IPS-18c (cell line): Measurements from ENCODE around the gene ATP6V0B.

Experiments
- H3K4me3 ChIP-seq: 2 replicates; pipeline ENCODE4 v1.7.0; 2013; ENCODE audit warnings: low read depth, mild to moderate bottlenecking, low read length, moderate library complexity; ENCODE audit not compliant: insufficient read depth
- H3K9me3 ChIP-seq: one replicate; pipeline ENCODE4 v1.6.1; 2013; ENCODE audit warnings: mild to moderate bottlenecking, low read length, moderate library complexity; ENCODE audit not compliant: control insufficient read depth, insufficient read depth

Gene ATP6V0B

GRCh38 chr1:43990271-43991199 lies 15.8 kb downstream of the ATP6V0B start:
- peak overlapping the region; percentile 77 for H3K4me3 ChIP-seq
- no peaks in the 10 kb centered on the region for H3K9me3 ChIP-seq

- H3K4me3 ChIP-seq, result peak overlapping the region; percentile 77
Measured at GRCh38 chr1:43991200-43991475, 16.4 kb downstream of the ATP6V0B start.

GRCh38 chr1:43991476-43992231 lies 16.9 kb downstream of the ATP6V0B start, which contains the start of gene CCDC24:
Gene CCDC24, plus strand, starts transcription at chr1:43991599. Its CDS starts 280 bp downstream, at chr1:43991879.
- no peaks in the 10 kb centered on the region for H3K9me3 ChIP-seq
- H3K4me3 ChIP-seq, result peak within 1 kb of the TSS; percentile 77

More at GRCh38 chr1:43991200-43991475, 16.4 kb downstream of the ATP6V0B start:
- H3K9me3 ChIP-seq, result no peaks in the 10 kb centered on the region

GRCh38 chr1:43992232-43992995 lies 17.7 kb downstream of the ATP6V0B start:
- no peaks in the 10 kb centered on the region for H3K9me3 ChIP-seq
- peak overlapping the region; percentile 77 for H3K4me3 ChIP-seq

DNA sequence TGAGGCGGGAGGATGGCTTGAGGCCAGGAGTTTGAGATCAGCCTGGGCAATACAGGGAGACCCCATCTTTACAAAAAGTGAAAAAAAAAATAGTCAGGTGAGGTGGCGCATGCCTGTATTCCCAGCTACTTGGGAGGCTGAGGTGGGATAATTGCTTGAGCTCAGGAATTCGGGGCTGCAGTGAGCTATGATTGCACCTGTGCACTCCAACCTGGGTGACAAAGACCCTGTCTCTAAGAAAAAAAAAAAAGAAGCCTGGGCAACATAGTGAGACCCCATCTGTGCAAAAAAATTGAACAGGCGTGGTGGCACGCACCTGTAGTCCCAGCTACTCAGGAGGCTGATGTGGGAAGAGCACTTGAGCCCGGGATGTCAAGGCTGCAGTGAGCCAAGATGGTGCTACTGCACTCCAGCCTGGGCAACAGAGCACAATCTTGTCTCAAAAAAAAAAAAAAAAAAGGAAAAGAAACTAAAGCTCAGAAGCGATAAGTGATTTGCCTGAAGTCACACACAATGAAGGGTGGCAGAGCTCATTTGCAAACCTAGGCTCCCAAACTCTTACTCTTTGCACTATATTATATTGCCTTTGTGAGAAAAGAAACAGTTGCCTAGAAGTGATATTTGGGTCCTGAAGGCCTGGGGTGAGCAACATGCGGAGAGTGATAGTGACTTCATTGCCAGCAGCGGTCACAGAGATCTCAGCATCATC lies 18.6 kb downstream of the ATP6V0B start:
- Histone ChIP-seq H3K9me3 (no peaks in the 10 kb centered on the region), H3K4me3 (no peak overlapping the region)

DNA sequence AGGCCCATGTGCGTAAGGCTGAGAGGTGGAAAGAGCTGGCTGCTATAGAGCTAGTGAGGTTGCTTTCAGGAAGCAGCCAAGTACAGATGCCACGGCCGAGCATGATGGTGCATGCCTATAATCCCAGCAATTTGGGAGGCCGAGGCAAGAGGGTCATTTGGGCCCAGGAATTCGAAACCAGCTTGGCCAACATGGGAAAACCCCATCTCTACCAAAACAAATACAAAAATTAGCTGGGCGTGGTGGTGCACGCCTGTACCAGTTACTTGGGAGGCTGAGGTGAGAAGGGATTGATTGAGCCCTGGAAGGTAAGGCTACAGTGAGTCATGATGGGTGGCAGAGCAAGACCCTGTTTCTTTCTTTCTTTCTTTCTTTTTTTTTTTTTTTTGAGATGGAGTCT lies 19.3 kb downstream of the ATP6V0B start:
- H3K9me3 ChIP-seq, result no peaks in the 10 kb centered on the region

GRCh38 chr1:43994794-43995790 lies 20.3 kb downstream of the ATP6V0B start:
- H3K4me3 ChIP-seq, result no peak overlapping the region

More for the DNA sequence above, 19.3 kb downstream of the ATP6V0B start:
- H3K4me3 ChIP-seq, result no peak overlapping the region

GRCh38 chr1:43995984-43996732 lies 21.4 kb downstream of the ATP6V0B start:
- Histone ChIP-seq H3K9me3 (no peaks in the 10 kb centered on the region), H3K4me3 (no peak overlapping the region)

More at GRCh38 chr1:43994794-43995790, 20.3 kb downstream of the ATP6V0B start:
- H3K9me3 ChIP-seq, result no peaks in the 10 kb centered on the region

GRCh38 chr1:43996733-43997115 lies 22.0 kb downstream of the ATP6V0B start:
- no peak overlapping the region for H3K4me3 ChIP-seq
- H3K9me3 ChIP-seq, result no peaks in the 10 kb centered on the region

- no peak overlapping the region for H3K4me3 ChIP-seq
Measured at GRCh38 chr1:43997295-43997999, 22.7 kb downstream of the ATP6V0B start.

GRCh38 chr1:43998000-43998378 lies 23.2 kb downstream of the ATP6V0B start:
- Histone ChIP-seq H3K9me3 (no peaks in the 10 kb centered on the region), H3K4me3 (no peak overlapping the region)

More at GRCh38 chr1:43997295-43997999, 22.7 kb downstream of the ATP6V0B start:
- no peaks in the 10 kb centered on the region for H3K9me3 ChIP-seq

DNA sequence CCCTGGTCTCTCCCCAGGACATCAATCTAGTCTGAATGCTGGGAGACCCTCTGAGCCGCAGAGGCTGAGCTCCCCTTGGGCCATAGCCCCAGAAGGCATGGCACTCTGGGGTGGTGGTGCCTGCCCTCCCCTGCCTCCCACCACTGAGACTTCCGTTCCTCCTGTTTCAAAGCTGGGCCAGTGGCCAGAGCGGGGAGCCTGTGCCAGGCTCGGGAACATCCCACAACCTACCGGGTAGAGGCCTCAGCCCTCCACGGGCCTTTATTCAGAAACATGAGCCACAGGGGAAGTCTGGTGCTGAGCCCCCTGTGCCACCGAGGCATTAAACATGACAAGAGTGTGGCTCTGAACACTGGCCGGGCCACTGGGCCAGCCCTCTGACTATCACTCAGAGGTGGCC lies 24.7 kb downstream of the ATP6V0B start:
- Histone ChIP-seq H3K4me3 (no peak overlapping the region), H3K9me3 (no peaks in the 10 kb centered on the region)

- H3K9me3 ChIP-seq, result no peaks in the 10 kb centered on the region
- H3K4me3 ChIP-seq, result no peak overlapping the region
Measured at GRCh38 chr1:44000122-44000665, 25.4 kb downstream of the ATP6V0B start.

- no peak overlapping the region for H3K4me3 ChIP-seq
- H3K9me3 ChIP-seq, result no peaks in the 10 kb centered on the region
Measured at GRCh38 chr1:44002165-44002564, 27.4 kb downstream of the ATP6V0B start.
